PC-9 (cell line): ENCODE measurements around the gene SMARCAD1. TPM values are rescaled to one million over a fixed set of nuclear protein-coding genes. Genes with fewer than 3 reads are reported as not detected.

Experiments used
- BruUV-seq: library from RNA; stranded (reverse); fragments of 400-500 nt; replicated peaks from 2 replicates; lab custom pipeline; 2021; lab: Mats Ljungman, UMichigan
- CTCF ChIA-PET: fragments of 300-600 bp; sonication (Branson Sonifier 250); formaldehyde crosslinking; loops from one replicate; lab custom pipeline; 2022; ENCODE audit warnings: antibody characterized with exemption; lab: Charles Lee
- POLR2A ChIA-PET: fragments of 300-600 bp; sonication (Branson Sonifier 250); formaldehyde crosslinking; loops from one replicate; lab custom pipeline; 2022; ENCODE audit warnings: antibody characterized with exemption; ENCODE audit not compliant: unreplicated experiment; lab: Charles Lee
- DNase-seq, 2 experiments: peaks; one replicate each; pipeline versions ENCODE4 v3.0.0 to v3.0.0-alpha.2; 2015 to 2022; ENCODE audit warnings: mixed read lengths in 1 of 2
- H2AFZ ChIP-seq: fragments of 200-600 bp; sonication (generic); 2 replicates; pipeline ENCODE4 v1.8.1; 2017; ENCODE audit warnings: antibody characterized with exemption
- H3F3A ChIP-seq: fragments of 200-600 bp; sonication (generic); 2 replicates; pipeline ENCODE4 v1.8.1; 2017; ENCODE audit warnings: antibody characterized with exemption, mild to moderate bottlenecking, low read depth; ENCODE audit not compliant: insufficient read depth
- H3K27ac ChIP-seq: fragments of 200-600 bp; sonication (generic); 2 replicates; pipeline ENCODE4 v1.6.1; 2016; ENCODE audit warnings: mixed run types
- H3K27me3 ChIP-seq: fragments of 200-600 bp; sonication (generic); 2 replicates; pipeline ENCODE4 v1.6.1; 2016; ENCODE audit warnings: low read depth, mixed run types; ENCODE audit not compliant: insufficient read depth
- H3K36me3 ChIP-seq: fragments of 200-600 bp; sonication (generic); 2 replicates; pipeline ENCODE4 v1.6.1; 2016; ENCODE audit warnings: low read depth, mixed run types
- H3K4me1 ChIP-seq: fragments of 200-600 bp; sonication (generic); replicated peaks from 2 replicates; pipeline ENCODE4 v1.6.1; 2016; ENCODE audit warnings: mixed run types; ENCODE audit not compliant: insufficient read depth
- H3K4me2 ChIP-seq: fragments of 200-600 bp; sonication (generic); 2 replicates; pipeline ENCODE4 v1.6.1; 2017; ENCODE audit warnings: mixed run types
- H3K4me3 ChIP-seq: fragments of 200-600 bp; sonication (generic); 2 replicates; pipeline ENCODE4 v1.6.1; 2016; ENCODE audit warnings: mixed run types
- H3K79me2 ChIP-seq: fragments of 200-600 bp; sonication (generic); 2 replicates; pipeline ENCODE4 v1.6.1; 2017; ENCODE audit warnings: low read depth, mixed run types
- H3K9me2 ChIP-seq: fragments of 200-600 bp; sonication (generic); 2 replicates; pipeline ENCODE4 v1.8.1; 2017; ENCODE audit warnings: mild to moderate bottlenecking; ENCODE audit not compliant: insufficient read depth
- H3K9me3 ChIP-seq: fragments of 200-600 bp; sonication (generic); 2 replicates; pipeline ENCODE4 v1.8.1; 2016; ENCODE audit warnings: low read depth; ENCODE audit not compliant: insufficient read depth
- H4K20me1 ChIP-seq: fragments of 200-600 bp; sonication (generic); 2 replicates; pipeline ENCODE4 v1.8.1; 2017; ENCODE audit not compliant: insufficient read depth
- CTCF ChIP-seq: fragments of 200-600 bp; sonication (generic); conservative IDR thresholded peaks from 2 replicates; pipeline ENCODE4 v1.6.1; 2017; ENCODE audit warnings: mixed run types, antibody characterized with exemption, mild to moderate bottlenecking, moderate library complexity
- EZH2 ChIP-seq: fragments of 200-600 bp; sonication (generic); IDR thresholded peaks from 2 replicates; pipeline ENCODE4 v1.8.0; 2017; ENCODE audit warnings: antibody characterized with exemption, low read depth
- intact Hi-C: fragments of 100-400 bp; cut with micrococcal nuclease; formaldehyde crosslinking; loops from one replicate; pipeline ENCODE4 v1.10.0; 2022; ENCODE audit not compliant: unreplicated experiment
- total RNA-seq: library from RNA; stranded (reverse); gene quantifications from 2 replicates; pipeline ENCODE4 v1.2.3, GENCODE V29; 2021

Gene SMARCAD1
- total RNA-seq, 1 experiment from 2014 or later: 17.1 TPM

- H3K9me3 ChIP-seq: no peaks in the 10 kb centered on the region
- no peak for DNase-seq
- TF ChIP-seq CTCF (no peak), EZH2 (no peak)
- no peaks in the 10 kb centered on the region for H3K9me2 ChIP-seq
- BruUV-seq: no TSS peak
- H4K20me1 ChIP-seq: no peaks in the 10 kb centered on the region
- no peaks in the 10 kb centered on the region for H3K27me3 ChIP-seq
- no peaks in the 10 kb centered on the region for H3K4me1 ChIP-seq
- H3K27ac ChIP-seq: no peak overlapping the region
- ChIA-PET CTCF (no interaction called here), POLR2A (no interaction called here)
- intact Hi-C loops: no loop called here
- no peaks in the 10 kb centered on the region for H3K79me2 ChIP-seq
- H3K4me3 ChIP-seq: no peak overlapping the region
- H3K36me3 ChIP-seq: no peaks in the 10 kb centered on the region
- no peak overlapping the region for H2AFZ ChIP-seq
- H3K4me2 ChIP-seq: no peak overlapping the region
- H3F3A ChIP-seq: no peaks in the 10 kb centered on the region
Observed at GRCh38 chr4:94177822-94178221, 29.8 kb upstream of the SMARCAD1 start.

- TF ChIP-seq EZH2: no peak
- TF ChIP-seq CTCF: no peak
- Histone ChIP-seq H3K79me2 (no peaks in the 10 kb centered on the region), H3K4me3 (no peak overlapping the region), H2AFZ (no peak overlapping the region), H3K4me2 (no peak overlapping the region), H4K20me1 (no peaks in the 10 kb centered on the region), H3K9me3 (no peaks in the 10 kb centered on the region), H3K27ac (no peak overlapping the region), H3F3A (no peaks in the 10 kb centered on the region), H3K36me3 (no peaks in the 10 kb centered on the region), H3K27me3 (no peaks in the 10 kb centered on the region), H3K9me2 (no peaks in the 10 kb centered on the region), H3K4me1 (no peaks in the 10 kb centered on the region)
- intact Hi-C loops: no loop called here
- ChIA-PET CTCF (no interaction called here), POLR2A (no interaction called here)
- DNase-seq: no peak
- BruUV-seq: no TSS peak
Observed at GRCh38 chr4:94181815-94182214, 25.9 kb upstream of the SMARCAD1 start.

GRCh38 chr4:94202769-94203168, 4.9 kb upstream of the SMARCAD1 start:
- POLR2A ChIA-PET: no interaction called here
- Histone ChIP-seq H2AFZ (no peak overlapping the region), H3K36me3 (no peaks in the 10 kb centered on the region), H3K27me3 (no peaks in the 10 kb centered on the region), H3K9me2 (no peaks in the 10 kb centered on the region), H3K4me1 (no peaks in the 10 kb centered on the region), H3K4me2 (no peak overlapping the region), H3F3A (no peaks in the 10 kb centered on the region), H3K4me3 (no peak overlapping the region), H3K9me3 (no peaks in the 10 kb centered on the region), H3K27ac (no peak overlapping the region), H4K20me1 (no peaks in the 10 kb centered on the region), H3K79me2 (0 out of 2 replicates have a peak, but pooled peaks cover under 1% of the 10 kb centered on the region)
- TF ChIP-seq EZH2 (no peak), CTCF (no peak)
- DNase-seq: no peak
- intact Hi-C loops: no loop called here
- CTCF ChIA-PET: no interaction called here
- BruUV-seq: no TSS peak
